GM15510 (cell line): ENCODE data around the gene SPI1.

Source experiments
- POLR2A ChIP-seq: IDR thresholded peaks from 3 replicates; pipeline ENCODE4 v1.6.1; 2011; ENCODE audit warnings: borderline replicate concordance; ENCODE audit not compliant: insufficient read length; ENCODE audit errors: extremely low read depth

Gene SPI1

DNA sequence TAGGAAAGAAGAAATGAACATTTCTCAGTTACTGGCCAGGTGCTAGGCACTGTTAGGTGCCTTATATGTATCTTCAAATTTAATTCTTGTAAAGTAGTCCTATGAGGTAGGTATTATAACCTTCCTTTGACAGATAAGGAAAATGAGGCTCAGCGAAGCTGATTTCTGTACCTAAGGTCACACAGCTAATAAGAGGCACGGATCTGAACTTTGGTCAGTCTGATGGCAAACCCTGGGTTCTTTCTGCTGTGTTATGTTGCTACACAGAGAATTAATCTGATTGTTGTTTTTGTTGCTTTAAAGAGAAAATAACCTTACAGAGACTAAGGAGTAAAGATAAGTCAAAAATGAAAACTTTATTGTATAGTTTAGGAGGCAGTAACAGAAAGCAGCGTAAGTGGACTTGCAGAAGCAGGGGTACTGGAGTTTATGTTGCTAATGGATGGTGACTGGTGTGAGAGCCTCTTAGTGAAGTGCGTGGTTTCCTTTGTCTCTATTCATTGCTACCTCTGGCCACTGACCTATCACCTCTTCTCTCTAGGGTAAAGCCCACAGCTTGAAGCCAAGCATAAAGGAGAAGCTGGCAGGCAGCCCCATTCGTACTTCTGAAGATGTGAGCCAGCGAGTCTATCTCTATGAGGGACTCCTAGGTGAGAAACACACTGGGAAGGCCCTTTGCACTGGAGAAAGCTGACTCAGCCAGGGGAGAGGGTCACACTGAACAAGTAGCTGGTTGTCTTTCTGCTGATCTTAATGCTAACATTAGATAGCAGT, 70.1 kb downstream of the SPI1 start:
- TF ChIP-seq POLR2A: no peak

DNA sequence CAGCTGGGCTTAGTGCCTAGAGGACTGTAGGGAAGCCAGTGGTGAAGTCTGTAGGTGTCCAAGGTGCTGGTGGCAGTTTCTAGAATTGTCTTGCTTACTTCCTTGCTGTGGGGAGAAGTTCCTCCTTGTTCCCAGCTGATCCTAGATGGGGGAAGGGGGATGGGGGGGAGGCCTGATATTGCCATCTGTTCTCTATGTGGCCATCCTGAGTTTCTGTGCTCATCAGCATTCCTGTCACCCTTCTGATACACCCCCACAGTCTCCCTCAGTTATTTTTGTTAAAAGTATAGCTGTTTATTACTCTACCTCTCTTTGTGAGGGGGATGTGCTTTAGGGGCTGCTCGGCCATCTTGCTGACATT, 71.9 kb downstream of the SPI1 start:
- TF ChIP-seq POLR2A: no peak

DNA sequence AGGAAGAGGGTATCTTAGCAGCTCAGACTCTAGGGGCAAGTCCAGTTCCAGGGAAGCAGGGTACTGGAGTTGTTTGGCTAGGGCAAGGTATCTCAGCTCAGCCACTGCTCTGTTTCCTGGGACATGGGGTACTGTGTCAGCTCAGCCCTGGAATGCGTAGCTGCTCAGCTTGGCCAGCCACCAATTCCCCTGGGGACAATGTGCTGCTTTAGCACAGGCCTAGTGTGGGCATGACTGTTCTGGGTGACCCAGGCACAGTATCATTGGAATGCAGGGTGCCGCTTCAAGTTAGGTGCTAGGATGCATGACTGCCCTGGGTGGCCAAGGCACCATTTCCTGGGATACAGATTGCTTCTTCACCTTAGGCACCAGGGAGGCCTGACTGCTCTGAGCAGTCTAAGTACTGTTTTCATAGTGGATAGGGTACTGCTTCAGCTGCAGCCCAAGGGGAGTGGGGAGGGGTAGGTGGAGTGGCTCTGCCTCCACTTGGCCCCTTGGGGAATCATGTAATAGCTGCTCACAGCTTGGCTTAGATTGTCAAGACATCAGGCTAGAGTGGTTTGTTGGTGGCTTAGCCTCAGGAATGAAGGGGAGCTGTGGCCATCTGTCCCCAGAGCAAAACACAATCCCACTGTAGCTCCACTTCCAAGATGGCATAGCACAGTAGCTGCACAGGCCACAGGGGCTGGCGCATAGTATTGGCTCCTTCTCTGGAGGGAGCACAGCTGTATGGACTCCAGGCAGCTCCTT, 72.4 kb downstream of the SPI1 start:
- TF ChIP-seq POLR2A: no peak
